Pancreas (tissue), 10 donors: Measurements from ENCODE around the gene ZBTB16. TPM values are rescaled to one million over a fixed set of nuclear protein-coding genes. Genes with fewer than 3 reads are reported as not detected.

ENCODE experiments used
- ATAC-seq, 4 donors: fragments of 200-7000 bp; cut with Tn5 transposase; one replicate each; pipeline versions ENCODE4 v1.8.0 to v1.9.1; 2020; ENCODE audit warnings: mild to moderate bottlenecking in 4 of 4, moderate library complexity in 4 of 4
- DNase-seq, 6 donors: peaks; one replicate each; pipeline ENCODE4 v3.0.0-alpha.2; 2020
- FAIRE-seq: peaks from 2 replicates; lab custom pipeline; 2012; peaks lifted over from hg19 to GRCh38; lab: Jason Lieb, UNC
- H3K27ac ChIP-seq, 4 donors: fragments of 200-600 bp; sonication (generic); 1 replicate in 3 of 4; 2 replicates in 1 of 4; pipeline versions ENCODE4 v1.5.0 to v1.8.0; 2020
- H3K27me3 ChIP-seq, 4 donors: fragments of 200-600 bp; one replicate each; pipeline ENCODE4 v1.8.0; 2021
- H3K36me3 ChIP-seq, 3 donors: fragments of 200-600 bp; sonication (generic) in 1 of 3; one replicate each; pipeline versions ENCODE4 v1.5.0 to v1.8.0; 2020 to 2021
- H3K4me1 ChIP-seq, 3 donors: fragments of 200-600 bp; one replicate each; pipeline ENCODE4 v1.8.0; 2021
- H3K4me3 ChIP-seq, 4 donors: fragments of 200-600 bp; sonication (generic) in 2 of 4; one replicate each; pipeline versions ENCODE4 v1.5.0 to v1.8.0; 2020 to 2021
- H3K9me3 ChIP-seq, 4 donors: fragments of 200-600 bp; one replicate each; pipeline ENCODE4 v1.8.0; 2021
- CTCF ChIP-seq, 4 donors: fragments of 200-600 bp; sonication (generic) in 3 of 4; IDR thresholded peaks; one replicate each; pipeline versions ENCODE4 v1.5.0 to v1.8.0; 2021; ENCODE audit warnings: antibody characterized with exemption in 4 of 4
- WGBS, 2 donors: extraction: QIAGEN DNeasy Blood & Tissue Kit; methylation state at CpG; one replicate each; pipeline ENCODE4 v1.1.7; 2013; 5-methylcytosine and 5-hydroxymethylcytosine counted together
- intact Hi-C, 3 donors: fragments of 100-400 bp; cut with DNase I; formaldehyde crosslinking; loops; one replicate each; pipeline versions ENCODE4 v1.11.1 to v1.14.2; 2022
- polyA plus RNA-seq, 2 donors: library from polyadenylated mRNA; stranded (reverse); fragments of 200-250 nt; gene quantifications; one replicate each; pipeline ENCODE4 v1.2.3, GENCODE V29; 2013
- total RNA-seq, 6 donors: library from RNA; stranded (reverse); fragmentation: NEBNext Ultra II Directional in 4 of 6; extraction: Animal tissue kit (Norgen Biotek cat#: 25700) in 4 of 6; gene quantifications; one replicate each; pipeline versions ENCODE4 v1.2.1 to v1.2.4, GENCODE V29; 2021 to 2023
- donor health status: healthy with polysubstance abuse.
- donor health status: DM: no; HTN: no; CAD: no; lungs with moderate emphysema.
- donor health status: DM: no; HTN: no; CAD: no.
- donor health status: control.
- donor health status: control.
- donor health status: Bipolar disorder and iron deficiency.
- donor health status: DM: yes; HTN: yes; CAD: no.
- donor health status: DM: no; HTN: no; CAD: no.
- donor health status: DM: no; HTN: no; CAD: no.
- donor health status: DM: yes; HTN: yes; CAD: no.

The ZBTB16 gene
- total and polyA plus RNA-seq, 8 donors: 8.1 to 76.4 (median 42.3) TPM

- TF ChIP-seq CTCF (IDR thresholded peaks at IDR 0.05): no peak
- H3K36me3 ChIP-seq: peaks cover 2 to 33% (median 7%) of the 10 kb centered on the region in 3 donors
- H3K9me3 ChIP-seq: no peaks in the 10 kb centered on the region
- H3K4me1 ChIP-seq: peaks cover 6 to 12% (median 11%) of the 10 kb centered on the region in 3 donors
- intact Hi-C loops: no loop called here
- DNase-seq (no peak), ATAC-seq (no peak), FAIRE-seq (no peak)
- no peak overlapping the region for H3K4me3 ChIP-seq
- H3K27ac ChIP-seq: no peak overlapping the region
- WGBS, 2 donors: 50 to 88% methylated on average over 2 of the region's 2 CpGs
- H3K27me3 ChIP-seq: no peaks in the 10 kb centered on the region
Measured at GRCh38 chr11:114191893-114192292, 132.4 kb downstream of the ZBTB16 start.

GRCh38 chr11:114192841-114193389 lies 133.4 kb downstream of the ZBTB16 start:
- intact Hi-C loops: no loop called here
- Histone ChIP-seq H3K27me3 (no peaks in the 10 kb centered on the region), H3K4me3 (no peak overlapping the region), H3K36me3 (peaks cover under 1 to 23% (median 7%) of the 10 kb centered on the region in 3 donors), H3K4me1 (peaks cover 16 to 21% (median 20%) of the 10 kb centered on the region in 3 donors), H3K9me3 (no peaks in the 10 kb centered on the region), H3K27ac (no peak overlapping the region)
- 94 to 95% methylated on average over 4 of the region's 4 CpGs for WGBS, 2 donors
- DNase-seq: no peak
- no peak for FAIRE-seq
- TF ChIP-seq CTCF (IDR thresholded peaks at IDR 0.05): no peak
- no peak for ATAC-seq

GRCh38 chr11:114193730-114194679 lies 134.5 kb downstream of the ZBTB16 start:
- intact Hi-C loops: no loop called here
- Histone ChIP-seq H3K36me3 (peaks cover 0 to 15% (median 7%) of the 10 kb centered on the region in 3 donors), H3K4me3 (no peak overlapping the region), H3K27me3 (no peaks in the 10 kb centered on the region), H3K4me1 (peaks cover 25 to 31% (median 29%) of the 10 kb centered on the region in 3 donors), H3K27ac (no peak overlapping the region), H3K9me3 (no peaks in the 10 kb centered on the region)
- no peak for ATAC-seq
- no peak for DNase-seq
- no peak for FAIRE-seq
- 75 to 78% methylated on average over 10 of the region's 10 CpGs for WGBS, 2 donors
- TF ChIP-seq CTCF (IDR thresholded peaks at IDR 0.05): no peak

- Histone ChIP-seq H3K27me3 (no peaks in the 10 kb centered on the region), H3K36me3 (peaks cover 0 to 15% (median 7%) of the 10 kb centered on the region in 3 donors), H3K9me3 (no peaks in the 10 kb centered on the region), H3K4me3 (no peak overlapping the region), H3K27ac (no peak overlapping the region), H3K4me1 (peaks cover 25 to 31% (median 29%) of the 10 kb centered on the region in 3 donors)
- 49 to 54% methylated on average over 4 of the region's 4 CpGs for WGBS, 2 donors
- no peak for FAIRE-seq
- intact Hi-C loops: no loop called here
- DNase-seq: no peak
- no peak for TF ChIP-seq CTCF (IDR thresholded peaks at IDR 0.05)
- no peak for ATAC-seq
Measured at GRCh38 chr11:114194702-114195101, 135.2 kb downstream of the ZBTB16 start.
